ENCODE data around the gene ALOX12B.
"Not testable (repeated sequence)": the region's sequence is repeated elsewhere in the genome, so short reads cannot be mapped to it uniquely, and the experiment has no call there.

The ALOX12B gene

GRCh38 chr17:8072341-8072728 lies 15.2 kb downstream of the ALOX12B start:
- DNase-seq: no peak

GRCh38 chr17:8071496-8071895 lies 16.0 kb downstream of the ALOX12B start:
- no peak for DNase-seq
- TF ChIP-seq POLR2A (IDR thresholded peaks at IDR 0.05; ENCODE audit: low read length) (no peak), GATA1 (IDR thresholded peaks at IDR 0.05; ENCODE audit: low read depth, low read length) (no peak)

More at GRCh38 chr17:8072341-8072728, 15.2 kb downstream of the ALOX12B start:
- no peak for TF ChIP-seq POLR2A (IDR thresholded peaks at IDR 0.05; ENCODE audit: low read length)
- no peak for TF ChIP-seq GATA1 (IDR thresholded peaks at IDR 0.05; ENCODE audit: low read depth, low read length)

GRCh38 chr17:8069587-8069860 lies 18.0 kb downstream of the ALOX12B start:
- DNase-seq: no peak
- TF ChIP-seq GATA1 (IDR thresholded peaks at IDR 0.05; ENCODE audit: low read depth, low read length) (no peak), POLR2A (IDR thresholded peaks at IDR 0.05; ENCODE audit: low read length) (no peak)

GRCh38 chr17:8068736-8069586 lies 18.6 kb downstream of the ALOX12B start:
- TF ChIP-seq GATA1 (IDR thresholded peaks at IDR 0.05; ENCODE audit: low read depth, low read length): no peak
- no peak for TF ChIP-seq POLR2A (IDR thresholded peaks at IDR 0.05; ENCODE audit: low read length)
- peak; percentile 28 to 42 for DNase-seq

- TF ChIP-seq GATA1 (IDR thresholded peaks at IDR 0.05; ENCODE audit: low read depth, low read length) (no peak), POLR2A (IDR thresholded peaks at IDR 0.05; ENCODE audit: low read length) (no peak)
Observed at GRCh38 chr17:8067806-8068205, 19.7 kb downstream of the ALOX12B start.

GRCh38 chr17:8066841-8067775 lies 20.4 kb downstream of the ALOX12B start:
- TF ChIP-seq GATA1 (IDR thresholded peaks at IDR 0.05; ENCODE audit: low read depth, low read length) (no peak), POLR2A (IDR thresholded peaks at IDR 0.05; ENCODE audit: low read length) (no peak)
- no peak for DNase-seq

More at GRCh38 chr17:8067806-8068205, 19.7 kb downstream of the ALOX12B start:
- no peak for DNase-seq

- TF ChIP-seq POLR2A (IDR thresholded peaks at IDR 0.05; ENCODE audit: low read length) (no peak), GATA1 (IDR thresholded peaks at IDR 0.05; ENCODE audit: low read depth, low read length) (no peak)
- no peak for DNase-seq
Observed at GRCh38 chr17:8064561-8065019, 22.9 kb downstream of the ALOX12B start.

- DNase-seq: no peak
- TF ChIP-seq POLR2A (IDR thresholded peaks at IDR 0.05; ENCODE audit: low read length) (no peak), GATA1 (IDR thresholded peaks at IDR 0.05; ENCODE audit: low read depth, low read length) (no peak)
Observed at GRCh38 chr17:8063761-8064534, 23.6 kb downstream of the ALOX12B start.

GRCh38 chr17:8062807-8063483 lies 24.6 kb downstream of the ALOX12B start:
- TF ChIP-seq POLR2A (IDR thresholded peaks at IDR 0.05; ENCODE audit: low read length) (peak; percentile 66), GATA1 (IDR thresholded peaks at IDR 0.05; ENCODE audit: low read depth, low read length) (no peak)
- peak; percentile 69 to 72 for DNase-seq

- TF ChIP-seq POLR2A (IDR thresholded peaks at IDR 0.05; ENCODE audit: low read length): no peak
- TF ChIP-seq GATA1 (IDR thresholded peaks at IDR 0.05; ENCODE audit: low read depth, low read length): no peak
Observed at GRCh38 chr17:8062435-8062806, 25.1 kb downstream of the ALOX12B start.

GRCh38 chr17:8061851-8062250 lies 25.7 kb downstream of the ALOX12B start:
- DNase-seq: not testable (repeated sequence)

More at GRCh38 chr17:8062435-8062806, 25.1 kb downstream of the ALOX12B start:
- DNase-seq: peak; percentile 86

- DNase-seq: peak; percentile 67 to 83
- no peak for TF ChIP-seq POLR2A (IDR thresholded peaks at IDR 0.05; ENCODE audit: low read length)
- TF ChIP-seq GATA1 (IDR thresholded peaks at IDR 0.05; ENCODE audit: low read depth, low read length): no peak
Observed at GRCh38 chr17:8060274-8060673, 27.2 kb downstream of the ALOX12B start.

- DNase-seq: no peak
- no peak for TF ChIP-seq GATA1 (IDR thresholded peaks at IDR 0.05; ENCODE audit: low read depth, low read length)
- TF ChIP-seq POLR2A (IDR thresholded peaks at IDR 0.05; ENCODE audit: low read length): no peak
Observed at GRCh38 chr17:8059131-8059530, 28.4 kb downstream of the ALOX12B start.

All from erythroblast (primary cell).